Thymus (tissue), 11 donors: ENCODE results near the gene JDP2. TPM values are rescaled to one million over a fixed set of nuclear protein-coding genes. Genes with fewer than 3 reads are reported as not detected.

Source experiments
- DNase-seq, 9 donors: peaks; one replicate each; pipeline ENCODE4 v3.0.0-alpha.2; 2013; ENCODE audit warnings: low spot score in 9 of 9, low read depth in 6 of 9, missing footprints in 1 of 9
- H3K27ac ChIP-seq, 2 donors: one replicate each; pipeline ENCODE4 v1.5.1; 2013; ENCODE audit warnings: control low read depth in 1 of 2, low read depth in 1 of 2, low read length in 1 of 2, mild to moderate bottlenecking in 1 of 2, moderate library complexity in 1 of 2
- H3K27me3 ChIP-seq, 2 donors: one replicate each; pipeline ENCODE4 v1.5.1; 2013; ENCODE audit warnings: low read length in 1 of 2; ENCODE audit not compliant: control insufficient read depth in 2 of 2, insufficient read depth in 1 of 2
- H3K36me3 ChIP-seq, 2 donors: one replicate each; pipeline ENCODE4 v1.5.1; 2013; ENCODE audit warnings: low read length in 1 of 2, mild to moderate bottlenecking in 1 of 2, moderate library complexity in 1 of 2; ENCODE audit not compliant: control insufficient read depth in 2 of 2, insufficient read depth in 2 of 2
- H3K4me1 ChIP-seq, 2 donors: one replicate each; pipeline ENCODE4 v1.5.1; 2013; ENCODE audit warnings: low read length in 2 of 2; ENCODE audit not compliant: control insufficient read depth in 2 of 2, insufficient read depth in 2 of 2
- H3K4me3 ChIP-seq, 2 donors: one replicate each; pipeline ENCODE4 v1.5.1; 2013; ENCODE audit warnings: low read length in 2 of 2, control low read depth in 1 of 2, mild to moderate bottlenecking in 1 of 2
- H3K9me3 ChIP-seq, 2 donors: one replicate each; pipeline ENCODE4 v1.5.1; 2013; ENCODE audit warnings: low read length in 1 of 2, mild to moderate bottlenecking in 1 of 2; ENCODE audit not compliant: control insufficient read depth in 2 of 2, insufficient read depth in 1 of 2
- WGBS: extraction: QIAGEN DNeasy Blood & Tissue Kit; methylation state at CpG from one replicate; pipeline ENCODE4 v1.1.7; 2013; 5-methylcytosine and 5-hydroxymethylcytosine counted together
- polyA plus RNA-seq: library from polyadenylated mRNA; stranded (reverse); fragments of 200-250 nt; gene quantifications from one replicate; pipeline ENCODE4 v1.2.3, GENCODE V29; 2013
- total RNA-seq: library from RNA; stranded (reverse); fragments of 120-200 nt; gene quantifications from one replicate; pipeline ENCODE4 v1.2.4, GENCODE V29; 2013
- donor health status: healthy.

The JDP2 gene
- total and polyA plus RNA-seq, 2 donors, result 4.3 to 13.4 TPM

DNA sequence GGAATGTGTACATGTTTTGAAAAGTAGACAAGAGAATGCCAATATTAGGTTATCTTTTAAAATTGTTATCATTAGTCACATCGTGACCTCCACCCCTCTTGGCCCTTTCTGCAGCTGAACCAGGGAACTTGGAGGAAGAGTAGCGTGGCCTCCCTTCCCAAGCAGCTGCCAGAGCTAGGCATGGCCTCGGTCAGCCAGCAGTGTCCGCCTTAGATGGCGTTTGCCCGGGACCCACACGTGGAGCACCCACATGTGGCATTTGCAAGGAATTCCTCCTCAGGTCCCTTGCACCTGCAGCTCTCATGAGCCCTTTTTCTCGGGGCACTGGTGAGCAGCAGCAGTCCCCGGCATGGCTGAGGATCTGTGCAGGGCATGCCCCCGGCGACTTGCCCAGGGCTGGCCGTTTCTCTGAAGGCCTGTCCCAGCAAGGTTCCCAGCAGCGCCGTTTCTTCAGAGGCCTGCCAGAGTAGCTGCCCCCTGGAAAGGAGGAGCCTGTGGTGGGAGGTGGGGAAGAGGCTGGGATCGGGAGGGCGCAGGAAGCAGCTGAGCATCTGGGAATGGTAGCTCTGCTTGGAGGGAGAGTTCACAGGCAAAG, 10.8 kb downstream of the JDP2 start:
- Histone ChIP-seq H3K27me3 (no peaks in the 10 kb centered on the region), H3K27ac (no peak overlapping the region), H3K4me1 (peaks cover 8 to 34% of the 10 kb centered on the region in 2 donors), H3K4me3 (no peak overlapping the region), H3K9me3 (no peaks in the 10 kb centered on the region), H3K36me3 (no peaks in the 10 kb centered on the region)
- DNase-seq, result no peak
- WGBS, result 95% methylated on average over 16 of the region's 16 CpGs

DNA sequence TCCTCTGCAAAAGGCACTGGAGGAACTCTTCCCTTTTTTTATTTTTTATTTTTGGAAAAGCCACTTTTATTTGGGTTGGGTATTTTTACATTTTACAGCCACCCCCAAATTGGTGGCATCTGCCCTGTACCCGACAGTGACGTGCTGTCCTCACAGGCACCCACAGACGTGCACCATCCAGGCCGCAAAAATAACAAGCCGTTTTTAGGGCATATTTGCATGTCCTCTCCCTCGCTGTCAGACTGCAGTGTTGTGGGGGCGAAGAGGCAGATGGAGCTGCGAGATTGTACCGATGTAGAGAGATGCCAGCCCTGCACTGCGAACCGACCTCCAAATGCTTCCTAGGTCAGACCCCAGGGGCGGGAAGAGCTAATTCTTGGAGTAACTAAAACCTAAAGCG, 12.2 kb downstream of the JDP2 start:
- H3K4me3 ChIP-seq, result no peak overlapping the region
- DNase-seq, result no peak
- H3K27me3 ChIP-seq, result no peaks in the 10 kb centered on the region
- H3K27ac ChIP-seq, result no peak overlapping the region
- peaks cover 8 to 29% of the 10 kb centered on the region in 2 donors for H3K4me1 ChIP-seq
- H3K9me3 ChIP-seq, result no peaks in the 10 kb centered on the region
- H3K36me3 ChIP-seq, result no peaks in the 10 kb centered on the region
- 97% methylated on average over 13 of the region's 13 CpGs for WGBS

DNA sequence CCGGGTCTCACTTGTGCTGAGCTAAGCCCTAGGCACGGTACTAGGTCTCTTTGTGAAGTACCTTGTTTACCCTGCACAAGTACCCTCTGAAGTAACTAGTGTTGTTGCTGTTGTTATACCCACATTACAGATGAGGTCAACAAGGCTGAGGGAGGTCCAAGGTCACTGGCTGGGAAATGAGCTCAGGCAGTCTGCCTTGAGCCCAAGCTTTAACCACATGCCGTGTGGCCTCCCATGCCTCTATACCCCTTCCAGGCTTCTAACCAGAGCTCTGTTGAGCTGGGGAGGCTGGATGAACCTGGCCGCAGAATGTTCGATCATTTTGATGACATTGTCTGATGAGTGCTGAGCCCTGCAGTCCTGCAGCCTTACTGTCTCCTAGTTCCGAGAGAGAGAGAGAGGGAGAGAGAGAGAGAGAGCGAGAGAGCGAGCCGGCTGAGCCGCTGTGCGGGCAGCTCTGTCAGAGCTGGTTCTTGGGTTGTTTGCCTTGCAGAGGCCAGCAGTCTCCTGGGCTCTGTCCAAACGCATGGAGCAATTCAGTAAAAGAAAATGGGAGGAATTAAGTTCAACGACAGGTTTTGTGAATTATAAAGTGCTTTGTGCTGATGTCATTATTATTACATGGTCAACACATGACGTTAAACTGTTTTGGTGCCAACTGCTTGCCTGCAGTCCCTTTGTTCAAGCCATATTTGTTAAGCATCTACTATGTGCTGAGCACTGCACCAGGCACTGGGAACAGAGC, 13.1 kb downstream of the JDP2 start:
- no peaks in the 10 kb centered on the region for H3K27me3 ChIP-seq
- H3K4me1 ChIP-seq, result peaks cover 4 to 20% of the 10 kb centered on the region in 2 donors
- H3K9me3 ChIP-seq, result no peaks in the 10 kb centered on the region
- DNase-seq, result no peak
- H3K27ac ChIP-seq, result no peak overlapping the region
- H3K36me3 ChIP-seq, result no peaks in the 10 kb centered on the region
- H3K4me3 ChIP-seq, result no peak overlapping the region
- WGBS, result 89% methylated on average over 14 of the region's 14 CpGs

DNA sequence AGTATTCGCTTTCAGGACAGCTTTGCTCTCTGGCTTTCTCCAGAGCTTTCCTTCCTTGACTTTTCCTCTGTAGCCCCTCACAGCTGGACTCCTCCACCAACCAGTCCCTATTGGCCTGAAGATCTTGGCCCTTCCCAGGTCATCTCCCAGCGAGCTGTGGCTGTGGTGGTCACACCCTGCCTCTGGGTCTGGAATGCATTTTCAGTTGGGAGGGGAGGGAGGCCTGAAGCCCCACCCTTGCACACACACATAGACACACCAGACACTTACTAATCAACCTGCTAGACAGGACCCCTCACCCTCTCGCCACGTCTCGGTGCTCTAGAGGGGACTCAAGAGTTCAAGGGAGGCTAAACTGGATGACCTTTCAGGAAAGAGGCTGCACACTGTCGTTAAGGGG, 13.9 kb downstream of the JDP2 start:
- Histone ChIP-seq H3K27ac (no peak overlapping the region), H3K36me3 (no peaks in the 10 kb centered on the region), H3K9me3 (no peaks in the 10 kb centered on the region), H3K4me1 (peaks cover 4 to 13% of the 10 kb centered on the region in 2 donors), H3K4me3 (no peak overlapping the region), H3K27me3 (no peaks in the 10 kb centered on the region)
- WGBS, result 95% methylated on average over 6 of the region's 6 CpGs
- DNase-seq, result no peak

DNA sequence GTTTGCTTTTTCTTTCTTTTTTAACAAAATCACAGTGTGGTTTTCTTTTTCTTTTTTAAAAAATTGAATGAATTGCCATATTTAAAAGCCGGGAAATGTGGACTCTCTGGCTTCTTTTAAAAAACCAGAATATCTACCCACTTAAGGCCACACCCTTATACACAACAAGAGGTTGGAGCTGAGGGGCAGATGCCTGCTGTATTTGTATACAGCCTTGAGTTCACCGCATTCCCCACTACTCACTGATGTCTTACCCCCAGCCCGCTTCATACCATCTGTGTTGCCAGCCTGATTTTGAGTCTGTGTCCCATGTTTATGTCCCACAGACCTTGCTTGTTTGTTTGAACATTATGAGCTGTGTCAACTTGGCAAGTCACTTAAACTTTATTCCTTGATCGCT, 14.3 kb downstream of the JDP2 start:
- 99% methylated on average over 4 of the region's 4 CpGs for WGBS
- Histone ChIP-seq H3K4me3 (no peak overlapping the region), H3K36me3 (no peaks in the 10 kb centered on the region), H3K9me3 (no peaks in the 10 kb centered on the region), H3K27ac (no peak overlapping the region), H3K4me1 (peaks cover 4 to 9% of the 10 kb centered on the region in 2 donors), H3K27me3 (no peaks in the 10 kb centered on the region)
- no peak for DNase-seq

DNA sequence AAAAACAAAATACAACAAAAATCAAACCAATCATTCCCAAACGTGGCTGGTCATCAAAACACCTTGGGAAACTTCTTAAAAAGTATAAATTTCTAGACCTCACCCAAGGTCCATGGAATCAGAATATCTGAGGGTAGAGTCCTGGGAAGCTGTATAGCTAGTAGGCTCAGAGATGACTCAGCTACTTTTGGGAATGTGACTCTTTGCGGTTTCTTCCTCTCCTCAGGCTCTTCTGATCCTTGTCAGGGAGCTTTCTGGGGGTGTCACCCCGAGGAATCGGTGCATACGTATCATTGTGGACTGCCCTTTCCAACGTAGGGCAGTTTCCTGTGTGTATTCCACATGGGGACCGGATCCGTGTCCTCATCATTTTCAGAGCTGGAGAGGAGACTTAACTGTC, 14.8 kb downstream of the JDP2 start:
- WGBS, result 80% methylated on average over 8 of the region's 8 CpGs
- H3K4me3 ChIP-seq, result no peak overlapping the region
- H3K9me3 ChIP-seq, result no peaks in the 10 kb centered on the region
- no peak overlapping the region for H3K27ac ChIP-seq
- no peak for DNase-seq
- peaks cover 0 to 4% of the 10 kb centered on the region in 2 donors for H3K4me1 ChIP-seq
- no peaks in the 10 kb centered on the region for H3K27me3 ChIP-seq
- H3K36me3 ChIP-seq, result no peaks in the 10 kb centered on the region

DNA sequence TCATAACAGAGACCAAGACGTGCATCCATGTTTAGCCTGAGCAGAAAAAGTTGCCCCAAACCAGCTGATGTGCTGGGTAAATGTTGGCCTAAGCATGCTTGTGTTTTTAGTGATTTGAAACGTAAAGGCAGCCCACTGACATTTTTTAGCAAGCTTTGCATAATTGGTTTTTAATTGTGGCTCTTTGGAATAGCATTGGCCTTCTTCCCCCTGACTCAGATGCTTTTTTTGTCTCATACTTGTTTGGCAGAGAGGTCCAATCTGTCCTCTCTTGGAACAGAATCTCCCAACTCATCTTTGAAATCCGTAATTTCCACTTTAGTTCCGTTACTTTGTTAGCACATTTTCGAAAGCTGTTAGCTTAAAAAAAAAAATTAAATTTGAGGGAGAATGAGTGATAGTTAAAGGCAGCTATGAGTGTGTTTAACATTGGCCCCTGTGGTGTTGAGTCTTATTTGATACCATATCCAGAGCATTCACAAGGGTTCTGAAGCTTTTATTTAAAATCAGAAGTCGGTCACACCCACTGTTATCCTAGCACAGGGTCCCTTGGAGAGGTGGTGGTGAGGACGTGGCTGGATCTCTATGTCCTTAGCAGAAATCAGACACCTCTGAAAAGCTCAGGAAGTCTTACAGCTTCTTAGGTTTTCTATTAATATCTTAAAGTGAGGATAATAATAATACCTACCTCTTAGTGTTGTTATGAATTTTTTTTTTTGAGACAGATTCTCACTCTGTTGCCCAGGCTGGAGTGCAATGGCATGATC, 15.6 kb downstream of the JDP2 start:
- H3K36me3 ChIP-seq, result no peaks in the 10 kb centered on the region

DNA sequence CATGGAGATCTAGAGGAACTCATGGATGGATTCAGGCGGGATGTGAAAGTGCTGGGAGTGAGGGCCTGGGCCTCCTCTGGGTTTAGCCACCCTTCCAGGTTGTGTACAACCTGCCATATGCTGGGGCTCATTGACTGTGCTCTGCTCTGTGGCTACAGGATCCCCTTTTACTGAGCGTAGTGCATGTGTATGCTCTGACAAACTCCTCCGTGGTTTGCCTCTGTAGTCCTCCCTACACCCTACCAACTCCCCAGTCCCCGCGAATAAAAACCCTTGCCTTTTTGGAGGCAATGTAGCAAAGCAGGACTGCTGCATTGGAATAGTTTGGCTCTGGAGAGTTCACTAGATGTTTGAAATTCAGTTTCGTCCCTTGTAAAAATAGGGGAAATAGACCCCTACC, 17.4 kb downstream of the JDP2 start:
- no peaks in the 10 kb centered on the region for H3K27me3 ChIP-seq
- H3K4me3 ChIP-seq, result no peak overlapping the region
- H3K27ac ChIP-seq, result no peak overlapping the region
- H3K9me3 ChIP-seq, result no peaks in the 10 kb centered on the region
- peaks cover 0 to 4% of the 10 kb centered on the region in 2 donors for H3K4me1 ChIP-seq
- H3K36me3 ChIP-seq, result no peaks in the 10 kb centered on the region
- 98% methylated on average over 6 of the region's 6 CpGs for WGBS
- no peak for DNase-seq

More for the DNA sequence above, 15.6 kb downstream of the JDP2 start:
- Histone ChIP-seq H3K27me3 (no peaks in the 10 kb centered on the region), H3K4me1 (no peaks in the 10 kb centered on the region), H3K27ac (no peak overlapping the region), H3K4me3 (no peak overlapping the region), H3K9me3 (no peaks in the 10 kb centered on the region)
- no peak for DNase-seq
- WGBS, result 96% methylated on average over 7 of the region's 7 CpGs

DNA sequence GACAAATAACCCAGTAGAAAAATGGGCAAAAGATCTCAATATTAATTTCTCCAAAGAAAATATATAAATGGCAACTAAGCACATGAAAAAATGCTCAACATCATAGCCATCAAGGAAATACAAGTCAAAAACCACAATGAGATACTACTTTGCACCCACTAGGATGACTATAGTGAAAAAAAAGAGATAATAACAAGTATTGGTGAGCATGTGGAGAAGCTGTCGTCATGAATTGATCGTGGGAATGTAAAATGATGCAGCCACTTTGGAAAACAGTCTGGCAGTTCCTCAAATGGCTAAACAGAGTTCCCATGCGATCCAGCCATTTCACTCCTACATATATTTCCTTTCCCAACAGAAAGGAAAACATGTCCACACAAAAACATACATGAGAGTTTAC, 18.1 kb downstream of the JDP2 start:
- no peaks in the 10 kb centered on the region for H3K27me3 ChIP-seq
- WGBS, result 98% methylated on average over 3 of the region's 3 CpGs
- no peaks in the 10 kb centered on the region for H3K9me3 ChIP-seq
- DNase-seq, result no peak
- H3K27ac ChIP-seq, result no peak overlapping the region
- no peak overlapping the region for H3K4me3 ChIP-seq
- H3K36me3 ChIP-seq, result no peaks in the 10 kb centered on the region
- H3K4me1 ChIP-seq, result peaks cover 0 to 10% of the 10 kb centered on the region in 2 donors
